ENCODE data around the gene ARHGEF18.

DNA sequence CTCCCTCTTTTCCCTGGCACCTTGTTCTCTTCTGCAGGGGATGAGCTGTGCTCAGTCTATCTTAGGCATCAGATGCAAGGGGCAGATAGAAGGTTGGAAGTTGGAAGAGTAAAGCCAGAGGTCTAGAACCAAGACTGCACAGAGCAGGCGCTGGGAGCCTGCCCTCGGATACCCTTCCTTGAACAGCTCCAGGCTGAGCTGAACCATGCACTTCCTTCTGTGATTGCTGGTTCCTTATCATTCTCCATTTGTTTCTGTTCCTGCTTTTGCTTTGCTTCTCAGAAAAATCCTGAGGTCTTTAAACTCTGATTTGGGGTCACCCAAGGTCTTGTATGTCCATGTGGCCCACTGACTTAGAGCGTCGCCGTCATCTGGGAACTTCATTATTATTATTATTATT is 36.3 kb downstream of the ARHGEF18 start:
- TF ChIP-seq ZNF70 (CRISPR knock-in tag; IDR thresholded peaks at IDR 0.05) (no peak), SNAI2 (CRISPR knock-in tag; IDR thresholded peaks at IDR 0.05) (no peak), OSR1 (CRISPR knock-in tag; IDR thresholded peaks at IDR 0.05) (no peak), RARB (CRISPR knock-in tag; IDR thresholded peaks at IDR 0.05) (no peak), ARNTL (CRISPR knock-in tag; IDR thresholded peaks at IDR 0.05; ENCODE audit: borderline replicate concordance, low read depth) (no peak), CSRNP3 (CRISPR knock-in tag; IDR thresholded peaks at IDR 0.05) (no peak), ZFP30 (CRISPR knock-in tag; IDR thresholded peaks at IDR 0.05) (no peak), ISL1 (CRISPR knock-in tag; IDR thresholded peaks at IDR 0.05) (no peak), ZFP3 (CRISPR knock-in tag; IDR thresholded peaks at IDR 0.05) (no peak), PATZ1 (CRISPR knock-in tag; IDR thresholded peaks at IDR 0.05; ENCODE audit: borderline replicate concordance) (no peak), CSDC2 (CRISPR knock-in tag; IDR thresholded peaks at IDR 0.05) (no peak), TSHZ2 (CRISPR knock-in tag; IDR thresholded peaks at IDR 0.05) (no peak)
